Measurements from ENCODE around the gene NXPE2. TPM values are rescaled to one million over a fixed set of nuclear protein-coding genes. Genes with fewer than 3 reads are reported as not detected.
A peak's percentile ranks its signal among the peaks of the same experiment; 100 is the strongest.

Gene NXPE2
- total RNA-seq, 1 experiment from 2014 or later, result not detected

- H3K4me3 ChIP-seq, result no peak overlapping the region
- no peak overlapping the region for H2AFZ ChIP-seq
- TF ChIP-seq CTCF (conservative IDR thresholded peaks at IDR 0.05) (no peak), EZH2 (IDR thresholded peaks at IDR 0.05; ENCODE audit: low read depth) (no peak)
- DNase-seq, result peak in 1 of 2 experiments; percentile 24
- no TSS peak for BruUV-seq (replicated peaks)
- POLR2A ChIA-PET (ENCODE audit: unreplicated experiment), result no interaction called here
- no peaks in the 10 kb centered on the region for H3K27me3 ChIP-seq (ENCODE audit: insufficient read depth, low read depth)
- H3K79me2 ChIP-seq (ENCODE audit: low read depth), result no peaks in the 10 kb centered on the region
- H3K27ac ChIP-seq, result no peak overlapping the region
- CTCF ChIA-PET, result no interaction called here
- H3K9me3 ChIP-seq (ENCODE audit: insufficient read depth, low read depth), result no peaks in the 10 kb centered on the region
- H3F3A ChIP-seq (ENCODE audit: insufficient read depth, low read depth), result no peaks in the 10 kb centered on the region
- no peaks in the 10 kb centered on the region for H4K20me1 ChIP-seq (ENCODE audit: insufficient read depth)
- no peaks in the 10 kb centered on the region for H3K36me3 ChIP-seq (ENCODE audit: low read depth)
- intact Hi-C loops (cut with micrococcal nuclease; ENCODE audit: unreplicated experiment), result no loop called here
- H3K4me2 ChIP-seq, result no peak overlapping the region
- H3K4me1 ChIP-seq (replicated peaks; ENCODE audit: insufficient read depth), result no peaks in the 10 kb centered on the region
- no peaks in the 10 kb centered on the region for H3K9me2 ChIP-seq (ENCODE audit: insufficient read depth)
Observed at GRCh38 chr11:114705280-114706024, 27.1 kb downstream of the NXPE2 start.

DNA sequence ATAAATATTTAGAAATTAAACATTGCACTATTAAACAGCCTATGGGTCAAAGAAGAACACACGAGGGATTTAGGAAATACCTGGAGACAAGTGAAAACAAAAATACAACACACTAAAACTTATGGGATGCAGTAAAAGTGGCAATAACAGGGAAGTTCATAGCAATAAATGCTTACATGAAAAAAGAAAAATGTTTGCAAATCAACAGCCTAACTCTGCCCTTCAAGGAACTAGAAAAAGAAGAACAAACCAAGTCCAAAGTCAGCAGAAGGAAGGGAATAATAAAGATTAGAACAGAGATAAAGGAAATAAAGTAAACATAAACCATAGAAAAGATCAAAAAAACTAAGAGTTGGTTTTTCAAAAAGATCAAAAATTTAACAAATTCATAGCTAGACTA is 31.6 kb downstream of the NXPE2 start:
- Histone ChIP-seq H3F3A (ENCODE audit: insufficient read depth, low read depth) (no peaks in the 10 kb centered on the region), H4K20me1 (ENCODE audit: insufficient read depth) (no peaks in the 10 kb centered on the region), H3K4me1 (replicated peaks; ENCODE audit: insufficient read depth) (no peaks in the 10 kb centered on the region), H3K9me3 (ENCODE audit: insufficient read depth, low read depth) (no peaks in the 10 kb centered on the region), H3K4me2 (no peak overlapping the region), H3K4me3 (no peak overlapping the region), H2AFZ (no peak overlapping the region), H3K79me2 (ENCODE audit: low read depth) (no peaks in the 10 kb centered on the region), H3K36me3 (ENCODE audit: low read depth) (no peaks in the 10 kb centered on the region), H3K9me2 (ENCODE audit: insufficient read depth) (no peaks in the 10 kb centered on the region), H3K27ac (no peak overlapping the region), H3K27me3 (ENCODE audit: insufficient read depth, low read depth) (no peaks in the 10 kb centered on the region)
- intact Hi-C loops (cut with micrococcal nuclease; ENCODE audit: unreplicated experiment), result no loop called here
- no TSS peak for BruUV-seq (replicated peaks)
- POLR2A ChIA-PET (ENCODE audit: unreplicated experiment), result interaction anchor here (0.7 kb wide), 1 partner anchor 658 kb away, joined by 3 read pairs; no protein-coding TSS in a partner anchor
- no peak for DNase-seq
- CTCF ChIA-PET, result no interaction called here
- TF ChIP-seq CTCF (conservative IDR thresholded peaks at IDR 0.05), result no peak
- no peak for TF ChIP-seq EZH2 (IDR thresholded peaks at IDR 0.05; ENCODE audit: low read depth)

DNA sequence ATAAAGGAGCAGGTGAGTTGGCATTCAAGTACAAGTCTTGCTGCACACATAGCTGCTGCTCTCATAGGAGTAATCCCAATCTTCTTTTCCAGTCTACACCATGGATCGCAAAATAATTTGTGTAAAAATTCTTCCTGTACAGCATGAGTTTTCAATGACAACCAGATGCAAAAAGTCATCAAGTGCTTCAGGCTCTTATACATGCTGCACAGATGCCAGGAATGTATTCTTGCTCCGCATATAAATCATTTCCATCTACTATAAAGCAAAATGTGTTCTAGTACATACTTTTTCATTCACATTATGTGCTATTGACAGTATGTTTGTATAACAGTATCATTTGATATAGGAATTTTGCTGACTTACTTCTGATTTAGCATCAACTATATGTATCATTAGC is 35.4 kb downstream of the NXPE2 start:
- TF ChIP-seq CTCF (conservative IDR thresholded peaks at IDR 0.05) (no peak), EZH2 (IDR thresholded peaks at IDR 0.05; ENCODE audit: low read depth) (no peak)
- no TSS peak for BruUV-seq (replicated peaks)

More for the DNA sequence above, 35.4 kb downstream of the NXPE2 start:
- H3K9me2 ChIP-seq (ENCODE audit: insufficient read depth), result no peaks in the 10 kb centered on the region
- intact Hi-C loops (cut with micrococcal nuclease; ENCODE audit: unreplicated experiment), result no loop called here
- H4K20me1 ChIP-seq (ENCODE audit: insufficient read depth), result no peaks in the 10 kb centered on the region
- H3F3A ChIP-seq (ENCODE audit: insufficient read depth, low read depth), result no peaks in the 10 kb centered on the region
- ChIA-PET POLR2A (ENCODE audit: unreplicated experiment) (no interaction called here), CTCF (no interaction called here)
- DNase-seq, result no peak
- no peaks in the 10 kb centered on the region for H3K4me1 ChIP-seq (replicated peaks; ENCODE audit: insufficient read depth)
- no peaks in the 10 kb centered on the region for H3K36me3 ChIP-seq (ENCODE audit: low read depth)
- no peaks in the 10 kb centered on the region for H3K9me3 ChIP-seq (ENCODE audit: insufficient read depth, low read depth)
- H3K27ac ChIP-seq, result no peak overlapping the region
- H3K27me3 ChIP-seq (ENCODE audit: insufficient read depth, low read depth), result no peaks in the 10 kb centered on the region
- no peak overlapping the region for H2AFZ ChIP-seq
- H3K4me3 ChIP-seq, result no peak overlapping the region
- H3K4me2 ChIP-seq, result no peak overlapping the region
- no peaks in the 10 kb centered on the region for H3K79me2 ChIP-seq (ENCODE audit: low read depth)

Measured in PC-9 (cell line).